Measurements from ENCODE around the gene SLC2A4.

GRCh38 chr17:7246779-7247178 is 34.7 kb upstream of the SLC2A4 start:
- no peak for TF ChIP-seq EP300 (IDR thresholded peaks at IDR 0.05)
- TF ChIP-seq, protein P1, sequence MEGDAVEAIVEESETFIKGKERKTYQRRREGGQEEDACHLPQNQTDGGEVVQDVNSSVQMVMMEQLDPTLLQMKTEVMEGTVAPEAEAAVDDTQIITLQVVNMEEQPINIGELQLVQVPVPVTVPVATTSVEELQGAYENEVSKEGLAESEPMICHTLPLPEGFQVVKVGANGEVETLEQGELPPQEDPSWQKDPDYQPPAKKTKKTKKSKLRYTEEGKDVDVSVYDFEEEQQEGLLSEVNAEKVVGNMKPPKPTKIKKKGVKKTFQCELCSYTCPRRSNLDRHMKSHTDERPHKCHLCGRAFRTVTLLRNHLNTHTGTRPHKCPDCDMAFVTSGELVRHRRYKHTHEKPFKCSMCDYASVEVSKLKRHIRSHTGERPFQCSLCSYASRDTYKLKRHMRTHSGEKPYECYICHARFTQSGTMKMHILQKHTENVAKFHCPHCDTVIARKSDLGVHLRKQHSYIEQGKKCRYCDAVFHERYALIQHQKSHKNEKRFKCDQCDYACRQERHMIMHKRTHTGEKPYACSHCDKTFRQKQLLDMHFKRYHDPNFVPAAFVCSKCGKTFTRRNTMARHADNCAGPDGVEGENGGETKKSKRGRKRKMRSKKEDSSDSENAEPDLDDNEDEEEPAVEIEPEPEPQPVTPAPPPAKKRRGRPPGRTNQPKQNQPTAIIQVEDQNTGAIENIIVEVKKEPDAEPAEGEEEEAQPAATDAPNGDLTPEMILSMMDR (IDR thresholded peaks at IDR 0.05), result no peak
- no peak for TF ChIP-seq POLR2A (IDR thresholded peaks at IDR 0.05; ENCODE audit: low read depth)
- no peak for TF ChIP-seq POLR2AphosphoS5 (IDR thresholded peaks at IDR 0.05)

Measured in esophagus muscularis mucosa (tissue), 4 donors.